Mammary epithelial cell (primary cell): ENCODE results near the gene ST6GALNAC4.

ENCODE experiments used
- EZH2 ChIP-seq: IDR thresholded peaks from 2 replicates; pipeline ENCODE4 v1.6.1; 2012; ENCODE audit warnings: low read length, inconsistent platforms, borderline replicate concordance
- TF ChIP-seq, protein P1 (sequence below), 2 donors: IDR thresholded peaks in 1 of 2; conservative IDR thresholded peaks in 1 of 2; 2 replicates each; pipeline ENCODE4 v1.5.1; 2011 to 2012; ENCODE audit warnings: inconsistent platforms in 2 of 2, low read length in 2 of 2, mild to moderate bottlenecking in 2 of 2, control low read depth in 1 of 2, low read depth in 1 of 2; ENCODE audit not compliant: insufficient read depth in 1 of 2; ENCODE audit errors: extremely low read depth in 1 of 2

DNA sequence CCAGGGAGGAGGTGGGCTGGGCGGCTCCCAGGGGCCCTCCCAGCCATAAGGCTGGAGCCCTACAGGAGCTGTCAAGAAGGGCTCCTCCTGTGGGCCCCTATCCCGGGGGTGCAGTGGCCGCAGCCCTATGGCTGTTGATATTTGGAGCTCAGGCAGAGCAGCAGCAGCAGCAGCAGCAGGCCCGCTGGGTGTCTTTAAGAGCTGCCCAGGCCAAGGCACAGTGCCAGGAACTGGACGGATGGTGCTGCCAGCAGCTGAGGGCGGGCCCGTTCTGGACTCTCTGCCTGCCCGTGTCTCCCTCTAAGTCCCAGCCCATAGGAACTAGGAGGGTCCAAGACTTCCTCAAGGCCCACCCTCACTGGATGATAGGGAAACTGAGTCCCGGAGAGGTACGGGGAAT, 43.0 kb downstream of the ST6GALNAC4 start:
- TF ChIP-seq, protein P1, sequence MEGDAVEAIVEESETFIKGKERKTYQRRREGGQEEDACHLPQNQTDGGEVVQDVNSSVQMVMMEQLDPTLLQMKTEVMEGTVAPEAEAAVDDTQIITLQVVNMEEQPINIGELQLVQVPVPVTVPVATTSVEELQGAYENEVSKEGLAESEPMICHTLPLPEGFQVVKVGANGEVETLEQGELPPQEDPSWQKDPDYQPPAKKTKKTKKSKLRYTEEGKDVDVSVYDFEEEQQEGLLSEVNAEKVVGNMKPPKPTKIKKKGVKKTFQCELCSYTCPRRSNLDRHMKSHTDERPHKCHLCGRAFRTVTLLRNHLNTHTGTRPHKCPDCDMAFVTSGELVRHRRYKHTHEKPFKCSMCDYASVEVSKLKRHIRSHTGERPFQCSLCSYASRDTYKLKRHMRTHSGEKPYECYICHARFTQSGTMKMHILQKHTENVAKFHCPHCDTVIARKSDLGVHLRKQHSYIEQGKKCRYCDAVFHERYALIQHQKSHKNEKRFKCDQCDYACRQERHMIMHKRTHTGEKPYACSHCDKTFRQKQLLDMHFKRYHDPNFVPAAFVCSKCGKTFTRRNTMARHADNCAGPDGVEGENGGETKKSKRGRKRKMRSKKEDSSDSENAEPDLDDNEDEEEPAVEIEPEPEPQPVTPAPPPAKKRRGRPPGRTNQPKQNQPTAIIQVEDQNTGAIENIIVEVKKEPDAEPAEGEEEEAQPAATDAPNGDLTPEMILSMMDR (conservative IDR thresholded peaks at IDR 0.05 in 1 of 2, IDR thresholded peaks at IDR 0.05 in 1 of 2; ENCODE audit: extremely low read depth in 1 of 2, insufficient read depth in 1 of 2, low read depth in 1 of 2, low read length in 2 of 2): no peak
- no peak for TF ChIP-seq EZH2
